Tibial nerve (tissue), 4 donors: Measurements from ENCODE around the gene PRPS1.

ENCODE experiments used
- EP300 ChIP-seq, 2 donors: sonication (generic); formaldehyde crosslinking; IDR thresholded peaks; one replicate each; pipeline ENCODE4 v1.6.1; 2017; ENCODE audit warnings: antibody characterized with exemption in 2 of 2, mild to moderate bottlenecking in 1 of 2
- POLR2A ChIP-seq, 2 donors: fragments of 450-650 bp; IDR thresholded peaks; one replicate each; pipeline ENCODE4 v1.6.1; 2017; ENCODE audit warnings: antibody characterized with exemption in 2 of 2, mild to moderate bottlenecking in 2 of 2, moderate library complexity in 2 of 2
- TF ChIP-seq, protein P1 (sequence below), 5 experiments: fragments of 200-600 bp in 3 of 5; fragments of 450-650 bp in 2 of 5; sonication (generic) in 3 of 5; IDR thresholded peaks; one replicate each; pipeline ENCODE4 v1.5.1; 2016 to 2019; ENCODE audit warnings: antibody characterized with exemption in 5 of 5, mild to moderate bottlenecking in 3 of 5, moderate library complexity in 2 of 5

DNA sequence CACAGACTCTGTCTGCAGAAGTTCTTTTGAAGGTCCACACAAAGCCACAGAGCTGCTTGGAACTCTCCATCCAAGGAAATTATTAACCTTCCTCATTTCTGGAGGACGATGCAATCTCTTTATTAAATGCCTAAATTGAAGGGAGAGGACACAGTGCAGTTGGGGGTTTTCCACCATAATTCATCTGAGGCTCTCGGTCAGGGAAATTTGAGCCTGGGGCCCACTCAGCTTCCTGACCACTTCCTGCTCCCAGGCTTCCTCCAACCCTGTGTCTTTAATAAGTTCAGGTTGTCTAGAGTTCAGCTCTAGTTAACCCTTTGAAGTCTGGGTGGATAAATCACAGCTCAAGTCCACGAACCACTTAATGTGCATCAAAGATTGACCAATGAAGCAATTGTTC lies 58.5 kb downstream of the PRPS1 start:
- TF ChIP-seq, protein P1, sequence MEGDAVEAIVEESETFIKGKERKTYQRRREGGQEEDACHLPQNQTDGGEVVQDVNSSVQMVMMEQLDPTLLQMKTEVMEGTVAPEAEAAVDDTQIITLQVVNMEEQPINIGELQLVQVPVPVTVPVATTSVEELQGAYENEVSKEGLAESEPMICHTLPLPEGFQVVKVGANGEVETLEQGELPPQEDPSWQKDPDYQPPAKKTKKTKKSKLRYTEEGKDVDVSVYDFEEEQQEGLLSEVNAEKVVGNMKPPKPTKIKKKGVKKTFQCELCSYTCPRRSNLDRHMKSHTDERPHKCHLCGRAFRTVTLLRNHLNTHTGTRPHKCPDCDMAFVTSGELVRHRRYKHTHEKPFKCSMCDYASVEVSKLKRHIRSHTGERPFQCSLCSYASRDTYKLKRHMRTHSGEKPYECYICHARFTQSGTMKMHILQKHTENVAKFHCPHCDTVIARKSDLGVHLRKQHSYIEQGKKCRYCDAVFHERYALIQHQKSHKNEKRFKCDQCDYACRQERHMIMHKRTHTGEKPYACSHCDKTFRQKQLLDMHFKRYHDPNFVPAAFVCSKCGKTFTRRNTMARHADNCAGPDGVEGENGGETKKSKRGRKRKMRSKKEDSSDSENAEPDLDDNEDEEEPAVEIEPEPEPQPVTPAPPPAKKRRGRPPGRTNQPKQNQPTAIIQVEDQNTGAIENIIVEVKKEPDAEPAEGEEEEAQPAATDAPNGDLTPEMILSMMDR (IDR thresholded peaks at IDR 0.05): no peak
- TF ChIP-seq POLR2A (IDR thresholded peaks at IDR 0.05): no peak
- no peak for TF ChIP-seq EP300 (IDR thresholded peaks at IDR 0.05)
